H7 (cell line): ENCODE data around the gene LCN1. TPM values are rescaled to one million over a fixed set of nuclear protein-coding genes. Genes with fewer than 3 reads are reported as not detected.
A peak's percentile ranks its signal among the peaks of the same experiment; 100 is the strongest.
"Not testable (repeated sequence)": the region's sequence is repeated elsewhere in the genome, so short reads cannot be mapped to it uniquely, and the experiment has no call there.

Source experiments
- DNase-seq: peaks from one replicate; pipeline ENCODE4 v3.0.0; 2012
- H3K27me3 ChIP-seq: 2 replicates; pipeline ENCODE4 v1.6.0; 2011; ENCODE audit warnings: mild to moderate bottlenecking, low read length; ENCODE audit not compliant: control insufficient read depth, insufficient read depth
- H3K36me3 ChIP-seq: replicated peaks from 2 replicates; pipeline ENCODE4 v1.5.1; 2011; ENCODE audit warnings: low read length; ENCODE audit not compliant: control insufficient read depth, insufficient read depth
- H3K4me3 ChIP-seq: 2 replicates; pipeline ENCODE4 v1.5.1; 2011; ENCODE audit warnings: low read depth, mild to moderate bottlenecking, control low read depth, low read length, moderate library complexity; ENCODE audit not compliant: insufficient read depth
- total RNA-seq: library from RNA; depleted of rRNA; stranded (reverse); fragments of >200 nt; shearing (Covaris generic); gene quantifications from 2 replicates; pipeline ENCODE4 v1.2.3, GENCODE V29; 2014

Gene LCN1
- total RNA-seq, 1 experiment from 2014 or later: not detected

DNA sequence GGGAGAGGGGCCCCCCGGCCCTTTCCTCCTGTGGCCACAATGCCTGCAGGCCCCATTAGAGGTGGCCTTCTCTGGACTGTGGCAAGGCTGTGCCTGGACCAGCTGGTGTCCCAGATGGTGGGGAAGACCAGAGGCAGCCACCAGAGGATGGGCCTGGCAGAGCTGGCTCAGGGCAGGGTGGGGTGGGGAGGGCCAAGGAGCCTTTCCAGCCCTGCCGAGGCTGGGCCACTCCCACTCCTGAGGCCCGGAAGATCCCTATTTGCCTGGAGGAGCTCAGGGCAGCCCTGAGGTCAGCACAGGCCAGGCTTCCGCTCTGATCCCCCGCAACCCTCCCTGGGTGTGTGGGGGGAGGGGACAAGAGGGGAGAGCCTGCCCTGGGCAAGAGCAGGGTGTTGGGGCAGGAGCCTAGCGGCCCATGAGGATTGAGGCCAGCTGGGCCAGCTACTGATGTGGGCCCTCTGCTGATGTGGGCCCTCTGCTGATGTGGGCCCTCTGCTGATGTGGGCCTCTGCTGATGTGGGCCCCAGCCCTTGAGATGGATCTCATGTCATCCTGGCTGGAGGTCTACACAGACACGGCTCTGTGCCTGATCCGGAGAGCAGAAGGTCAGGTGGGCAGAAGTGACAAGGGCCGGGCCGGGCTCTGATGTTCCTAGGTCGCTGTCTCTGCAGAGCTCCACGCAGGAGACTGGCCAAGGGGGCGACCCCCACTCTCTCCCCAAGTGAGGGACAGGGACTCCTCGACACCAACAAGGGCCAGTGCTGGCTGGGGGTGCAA lies 14.7 kb upstream of the LCN1 start:
- Histone ChIP-seq H3K36me3 (peaks cover 18% of the 10 kb centered on the region), H3K4me3 (no peak overlapping the region), H3K27me3 (no peaks in the 10 kb centered on the region)
- peak; percentile 87 for DNase-seq

GRCh38 chr9:135507104-135508035 lies 13.9 kb upstream of the LCN1 start:
- H3K36me3 ChIP-seq: peaks cover 12% of the 10 kb centered on the region
- no peaks in the 10 kb centered on the region for H3K27me3 ChIP-seq
- DNase-seq: no peak
- H3K4me3 ChIP-seq: no peak overlapping the region

DNA sequence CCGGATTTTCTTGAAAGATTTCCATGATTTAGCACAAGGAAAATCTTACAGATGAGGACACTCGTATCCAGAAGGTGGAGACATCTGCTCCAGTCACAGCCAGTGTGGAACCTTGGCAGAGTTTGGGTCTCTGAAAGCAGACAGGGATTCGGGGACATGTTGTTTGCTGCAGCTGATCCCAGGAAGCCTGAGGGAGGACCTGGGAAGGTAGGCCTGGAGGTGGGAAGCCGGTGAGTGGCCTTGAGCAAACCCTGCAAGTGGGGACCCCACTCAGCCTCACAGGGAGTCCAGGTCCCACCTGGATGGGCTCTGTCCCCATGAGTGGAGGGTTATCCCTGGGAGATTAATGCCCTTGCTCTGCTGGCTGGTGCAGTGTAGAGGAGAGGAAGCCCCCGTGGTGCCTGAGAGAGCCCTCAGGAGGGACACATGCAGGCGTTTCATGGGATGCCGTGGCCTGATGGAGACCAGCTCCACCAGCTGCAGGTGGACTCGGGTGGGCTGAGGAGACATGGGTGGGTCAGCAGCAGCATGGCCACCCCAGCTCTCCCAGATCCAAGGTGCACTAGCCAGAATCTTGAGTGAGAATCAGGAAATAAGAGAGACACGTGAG lies 12.9 kb upstream of the LCN1 start:
- Histone ChIP-seq H3K36me3 (peaks cover 6% of the 10 kb centered on the region), H3K4me3 (no peak overlapping the region), H3K27me3 (no peaks in the 10 kb centered on the region)
- no peak for DNase-seq

DNA sequence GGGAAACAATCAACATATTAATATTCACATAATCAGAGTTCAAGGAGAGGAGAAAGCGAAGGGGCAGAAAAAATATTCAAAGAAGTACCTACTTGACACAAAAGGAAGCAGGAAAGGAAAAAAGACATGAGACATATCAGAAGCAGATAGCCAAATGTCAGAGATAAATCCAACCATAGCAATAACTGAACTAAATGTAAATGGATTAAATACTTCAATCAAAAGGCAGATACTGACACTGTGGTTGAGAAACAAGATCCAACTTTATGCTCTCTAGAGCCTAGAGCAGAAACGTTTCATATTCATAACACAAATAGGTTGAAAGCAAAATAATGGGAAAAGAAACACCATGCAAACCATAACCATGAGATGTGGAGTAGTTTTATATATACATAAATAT lies 11.8 kb upstream of the LCN1 start:
- Histone ChIP-seq H3K36me3 (peaks cover 1% of the 10 kb centered on the region; the same call in 1 of the 2 replicates), H3K27me3 (no peaks in the 10 kb centered on the region), H3K4me3 (no peak overlapping the region)
- no peak for DNase-seq

- Histone ChIP-seq H3K27me3 (no peaks in the 10 kb centered on the region), H3K4me3 (no peak overlapping the region), H3K36me3 (no peaks in the 10 kb centered on the region)
- no peak for DNase-seq
These were observed 9.0 kb upstream of the LCN1 start for GRCh38 chr9:135512241-135512603.

DNA sequence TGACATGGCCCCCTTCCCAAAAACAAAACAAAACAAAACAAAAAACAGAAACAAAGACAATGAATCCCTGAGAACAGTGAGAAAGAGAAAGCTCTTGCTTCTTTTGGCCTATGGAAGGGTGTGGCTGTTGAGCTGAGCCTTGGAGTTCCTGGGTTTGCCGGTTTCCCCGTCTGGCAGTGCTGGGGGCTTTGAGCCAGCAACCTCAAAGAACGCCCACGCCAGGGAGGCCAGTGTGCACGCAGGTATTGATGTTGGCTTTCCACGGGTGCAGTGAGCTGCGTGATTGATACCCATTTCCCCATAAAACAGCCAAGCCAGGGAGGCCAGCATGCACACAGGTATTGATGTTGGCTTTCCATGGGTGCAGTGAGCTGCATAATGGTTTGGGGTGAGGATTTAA lies 8.3 kb upstream of the LCN1 start:
- no peaks in the 10 kb centered on the region for H3K36me3 ChIP-seq
- H3K27me3 ChIP-seq: no peaks in the 10 kb centered on the region
- DNase-seq: no peak
- no peak overlapping the region for H3K4me3 ChIP-seq

DNA sequence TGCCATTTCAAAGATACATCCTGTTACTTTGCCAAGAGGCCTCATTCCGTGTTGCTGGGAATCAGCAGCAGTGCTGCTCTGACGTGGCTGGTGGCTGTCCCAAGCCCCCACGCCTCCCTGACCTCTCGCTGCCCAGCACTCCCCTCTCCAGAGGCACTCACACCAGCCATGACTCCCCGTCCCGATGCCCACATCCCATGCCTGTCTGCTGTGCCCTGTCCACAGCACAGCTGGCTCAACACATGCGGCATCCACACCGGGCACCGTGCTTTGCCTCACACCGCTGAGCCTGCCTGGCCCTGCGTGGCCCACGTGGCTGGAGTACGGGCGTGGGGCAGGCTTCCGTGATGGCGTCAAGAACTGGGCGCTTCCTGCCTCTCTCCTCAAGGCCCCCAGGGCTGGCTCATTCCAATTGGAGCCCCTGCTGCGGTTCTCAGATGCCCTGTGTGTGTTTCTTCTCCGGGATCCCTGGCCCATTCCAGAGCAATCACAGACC lies 7.8 kb upstream of the LCN1 start:
- Histone ChIP-seq H3K36me3 (no peaks in the 10 kb centered on the region), H3K4me3 (no peak overlapping the region), H3K27me3 (no peaks in the 10 kb centered on the region)
- DNase-seq: peak; percentile 52

DNA sequence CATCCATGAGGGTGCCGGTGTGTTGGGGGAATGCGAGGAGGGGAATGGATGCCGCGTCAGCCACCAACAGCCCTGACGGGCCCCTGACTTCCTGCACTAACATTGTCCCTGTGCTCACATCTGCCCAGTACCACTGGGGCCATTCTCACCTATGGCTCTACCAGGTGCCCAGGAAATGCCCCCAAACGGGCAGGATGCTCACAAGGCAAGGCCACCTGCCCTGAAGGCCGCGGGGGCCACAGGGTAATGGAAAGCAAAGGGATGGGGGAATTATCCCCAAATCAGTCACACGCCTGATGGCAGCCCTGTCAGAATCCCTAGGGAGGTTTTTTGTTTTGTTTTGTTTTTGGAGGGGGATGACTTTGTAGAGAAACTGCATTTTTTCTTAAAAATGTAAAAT lies 7.3 kb upstream of the LCN1 start:
- not testable (repeated sequence) for H3K36me3 ChIP-seq, H3K27me3 ChIP-seq, DNase-seq, H3K4me3 ChIP-seq

DNA sequence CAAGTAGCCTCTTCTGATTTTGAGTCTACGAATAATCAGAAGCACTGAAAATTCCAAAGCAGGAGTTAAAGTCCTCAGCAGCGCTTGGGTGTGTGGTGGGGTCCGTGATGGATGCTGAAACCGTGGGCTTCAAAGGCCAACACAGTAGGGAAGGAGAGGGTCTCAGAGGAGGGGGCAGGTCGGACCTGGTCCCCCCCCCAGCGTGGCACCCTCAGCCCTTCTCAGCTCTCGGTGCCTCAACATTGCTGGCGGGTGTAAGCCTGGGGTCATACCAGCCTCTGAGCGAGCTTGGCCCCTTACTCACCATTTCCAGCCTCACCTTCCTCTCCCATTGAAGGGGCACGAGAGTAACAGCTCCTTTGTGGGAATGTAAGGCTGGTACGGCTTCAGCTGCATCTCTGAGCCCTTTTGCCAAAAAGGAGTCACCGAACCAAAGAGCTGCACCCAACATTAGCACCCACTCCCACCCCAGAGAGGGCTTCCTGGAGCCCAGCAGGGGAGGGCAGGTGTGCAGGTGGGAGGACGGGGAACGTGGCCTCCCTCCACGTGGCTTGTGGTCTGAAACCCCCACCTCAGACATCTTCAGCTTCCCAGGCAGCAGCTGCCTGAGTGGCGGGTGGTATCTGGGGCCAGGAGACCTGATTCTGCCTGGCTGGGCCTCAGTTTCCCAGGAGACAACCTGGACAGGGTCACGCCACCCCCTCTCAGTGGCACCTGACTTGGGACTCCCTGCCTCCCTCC lies 6.7 kb upstream of the LCN1 start:
- H3K4me3 ChIP-seq: no peak overlapping the region
- no peaks in the 10 kb centered on the region for H3K27me3 ChIP-seq
- no peak for DNase-seq
- no peaks in the 10 kb centered on the region for H3K36me3 ChIP-seq

DNA sequence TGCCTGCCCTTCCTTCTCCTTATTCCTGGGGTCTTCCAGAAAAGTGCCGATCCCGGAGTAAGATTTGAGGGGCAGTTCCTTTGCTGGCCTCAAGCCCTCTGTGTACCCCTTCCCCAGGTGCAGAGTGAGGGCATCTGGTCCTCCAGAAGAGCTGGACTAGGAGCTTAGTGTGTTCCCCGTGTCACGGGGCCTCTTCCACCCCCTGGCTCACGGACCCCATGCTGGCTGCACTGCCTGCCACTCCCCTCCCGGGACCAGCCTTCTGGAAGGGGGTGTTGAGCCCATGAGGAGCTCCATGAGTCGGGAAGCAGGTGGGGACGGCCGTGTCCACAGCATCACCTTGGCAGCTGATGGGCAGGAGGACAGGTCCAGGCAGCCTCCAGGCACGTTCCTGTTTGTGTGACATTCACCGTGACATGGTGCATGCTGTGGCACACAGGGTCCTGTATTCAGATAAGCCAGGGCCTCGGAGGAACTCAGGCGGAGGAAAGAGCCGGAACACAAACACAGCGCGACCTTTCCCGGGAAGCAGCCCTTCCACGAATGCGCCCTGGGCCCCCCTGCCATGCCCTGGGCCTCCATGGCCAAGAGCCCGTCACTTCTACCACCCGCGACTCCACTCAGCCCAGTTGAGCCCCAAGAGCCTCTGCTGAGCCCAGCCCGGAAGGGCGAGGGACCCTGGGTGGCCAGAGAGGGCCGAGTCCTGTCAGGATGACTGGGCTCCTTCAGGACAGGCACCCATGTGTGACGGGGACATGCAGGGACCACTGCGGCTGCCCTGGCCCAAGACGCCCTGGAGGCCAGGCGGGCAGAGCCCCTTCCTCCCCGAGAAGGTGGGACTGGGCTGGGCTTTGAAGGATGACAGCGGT lies 5.9 kb upstream of the LCN1 start:
- Histone ChIP-seq H3K27me3 (no peaks in the 10 kb centered on the region), H3K36me3 (no peaks in the 10 kb centered on the region), H3K4me3 (no peak overlapping the region)
- peak; percentile 43 for DNase-seq

DNA sequence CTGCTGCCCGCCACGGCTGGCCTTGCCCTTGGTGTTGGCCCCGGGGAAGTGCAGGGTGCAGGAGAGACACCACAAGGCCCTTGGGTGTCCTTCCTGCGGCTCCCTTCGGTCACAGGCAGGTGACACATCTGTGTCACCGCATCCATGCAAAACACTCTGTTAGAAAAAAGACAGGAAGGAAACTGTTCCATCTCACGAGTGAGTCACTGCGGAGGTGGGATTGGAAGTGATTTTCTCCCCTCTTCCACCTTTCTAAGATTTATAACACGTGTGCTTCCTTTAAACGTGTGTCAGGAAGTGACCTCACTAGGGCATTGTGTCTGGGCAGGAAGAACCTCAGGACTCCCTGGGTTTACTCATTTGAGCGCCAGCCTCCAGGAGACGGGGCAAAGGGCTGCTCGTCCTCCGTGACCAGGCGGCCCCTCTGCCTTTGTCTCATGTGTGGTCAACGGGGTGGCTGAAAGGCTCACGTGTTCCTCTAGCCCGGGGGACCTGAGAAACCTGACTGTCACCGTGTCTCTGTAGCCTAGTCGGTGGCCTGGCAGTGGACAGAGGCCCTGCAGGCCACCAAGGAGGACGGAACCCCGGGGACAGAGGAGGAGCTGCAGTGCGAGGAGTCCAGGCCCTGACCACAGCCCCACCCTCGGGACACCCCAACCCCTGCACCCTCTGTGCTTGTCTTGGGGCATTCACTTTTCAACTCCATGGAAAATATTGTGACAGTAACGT lies 4.9 kb upstream of the LCN1 start:
- no peak overlapping the region for H3K4me3 ChIP-seq
- no peak for DNase-seq
- no peaks in the 10 kb centered on the region for H3K36me3 ChIP-seq
- no peaks in the 10 kb centered on the region for H3K27me3 ChIP-seq

- no peak for DNase-seq
- Histone ChIP-seq H3K4me3 (no peak overlapping the region), H3K36me3 (no peaks in the 10 kb centered on the region), H3K27me3 (no peaks in the 10 kb centered on the region)
These were observed 3.8 kb upstream of the LCN1 start for GRCh38 chr9:135517407-135517822.
